ENCODE results near the gene LACTBL1.
A peak's percentile ranks its signal among the peaks of the same experiment; 100 is the strongest.
"Not testable (repeated sequence)": the region's sequence is repeated elsewhere in the genome, so short reads cannot be mapped to it uniquely, and the experiment has no call there.

Gene LACTBL1, protein sequence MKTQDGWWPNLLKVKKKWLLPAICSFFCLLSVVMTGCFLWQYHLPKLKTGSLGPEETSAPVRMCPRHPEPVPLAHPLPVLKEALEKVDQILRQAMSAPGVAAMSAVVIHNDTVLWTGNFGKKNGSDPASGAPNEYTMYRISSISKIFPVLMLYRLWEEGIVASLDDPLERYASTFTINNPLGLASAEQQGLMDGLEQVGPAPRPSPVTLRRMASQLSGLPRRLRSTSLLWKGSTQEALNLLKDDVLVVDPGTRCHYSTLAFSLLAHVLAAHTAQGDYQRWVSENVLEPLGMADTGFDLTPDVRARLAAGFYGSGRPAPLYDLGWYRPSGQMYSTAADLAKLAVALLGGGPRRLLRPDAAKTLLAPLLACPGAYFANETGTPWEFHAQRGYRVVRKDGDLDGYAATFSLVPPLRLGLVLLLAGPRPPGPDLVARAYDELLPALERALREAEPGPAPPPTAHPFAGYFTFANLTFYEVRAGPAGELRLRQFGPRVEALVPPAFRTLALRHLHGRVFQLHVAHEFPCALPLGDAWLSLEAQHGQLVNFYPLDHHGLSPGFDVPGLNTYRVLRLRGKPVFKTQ

DNA sequence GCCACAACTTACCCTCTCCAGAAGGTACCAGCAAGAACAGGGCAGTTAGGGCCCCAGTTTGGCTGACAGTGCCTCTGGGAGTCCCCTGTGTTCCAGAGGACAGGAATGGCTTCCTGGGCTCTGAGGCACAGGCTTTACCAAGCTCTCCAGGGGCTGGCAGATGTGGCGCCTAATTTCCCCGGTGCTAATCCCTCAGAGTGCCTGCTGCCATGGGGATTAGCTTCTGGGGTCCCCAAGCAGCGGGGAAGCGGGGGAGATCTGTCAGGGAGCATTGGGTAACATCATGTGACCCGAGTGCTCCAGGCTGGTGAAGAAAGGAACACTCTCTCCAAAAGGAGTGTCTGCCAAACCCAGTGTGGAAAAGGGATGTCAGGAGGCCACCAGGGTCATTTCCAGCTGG, at the start of gene LACTBL1:
Gene LACTBL1 (minus strand): TSS at position 107 of the 400 bp plus-strand sequence. CDS start 550 bp downstream, outside the sequence.
- DNase-seq: no peak

DNA sequence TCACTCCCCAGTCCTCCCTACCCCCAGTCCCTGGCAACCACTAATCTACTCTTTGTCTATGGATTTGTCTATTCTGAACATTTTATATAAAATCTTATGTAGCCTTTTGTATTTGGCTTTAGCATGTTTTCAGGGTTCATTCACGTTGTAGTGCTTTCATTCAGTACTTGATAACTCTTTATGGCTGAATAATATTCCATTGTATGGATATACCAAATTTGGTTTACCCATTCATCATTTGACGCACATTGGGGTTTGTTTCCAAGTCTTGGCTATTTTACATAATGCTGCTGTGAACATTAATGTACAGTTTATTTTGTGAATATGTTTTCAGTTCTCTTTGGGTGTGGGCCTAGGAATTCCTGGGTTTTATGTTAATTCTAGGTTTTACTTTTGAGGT, 49.2 kb upstream of the LACTBL1 start:
- no peak for DNase-seq

DNA sequence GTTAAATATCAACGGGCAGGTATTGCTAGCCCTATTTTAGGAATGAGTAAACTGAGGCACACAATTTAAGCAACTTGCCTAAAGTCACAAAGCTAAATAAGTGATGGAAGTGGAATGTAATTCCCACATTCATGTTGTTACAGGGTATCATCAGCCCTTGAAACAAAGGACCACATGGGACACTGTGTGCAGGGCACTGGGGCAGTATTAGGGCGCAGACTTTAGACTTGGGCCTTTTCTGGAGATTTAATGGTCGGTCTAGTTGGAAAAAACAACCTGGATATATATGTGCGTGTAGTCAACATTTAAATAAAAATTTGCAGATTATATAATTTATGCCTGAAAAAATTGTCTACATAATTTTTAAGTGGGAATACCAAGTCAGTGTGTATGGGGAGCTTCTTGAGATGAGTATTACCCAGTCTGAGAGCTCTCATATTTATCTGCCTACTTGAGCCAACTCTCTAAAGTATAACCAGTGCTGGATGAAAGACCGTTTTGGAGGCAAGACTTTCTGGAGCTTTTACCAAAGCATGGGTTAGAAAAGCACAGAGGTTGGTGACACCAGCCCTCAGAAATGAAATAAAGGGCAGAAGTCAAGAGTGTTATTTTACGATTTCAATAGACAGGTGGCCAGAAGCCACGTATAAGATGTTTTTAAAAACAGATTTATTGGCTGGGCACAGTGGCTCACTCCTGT, 48.2 kb upstream of the LACTBL1 start:
- DNase-seq: no peak

DNA sequence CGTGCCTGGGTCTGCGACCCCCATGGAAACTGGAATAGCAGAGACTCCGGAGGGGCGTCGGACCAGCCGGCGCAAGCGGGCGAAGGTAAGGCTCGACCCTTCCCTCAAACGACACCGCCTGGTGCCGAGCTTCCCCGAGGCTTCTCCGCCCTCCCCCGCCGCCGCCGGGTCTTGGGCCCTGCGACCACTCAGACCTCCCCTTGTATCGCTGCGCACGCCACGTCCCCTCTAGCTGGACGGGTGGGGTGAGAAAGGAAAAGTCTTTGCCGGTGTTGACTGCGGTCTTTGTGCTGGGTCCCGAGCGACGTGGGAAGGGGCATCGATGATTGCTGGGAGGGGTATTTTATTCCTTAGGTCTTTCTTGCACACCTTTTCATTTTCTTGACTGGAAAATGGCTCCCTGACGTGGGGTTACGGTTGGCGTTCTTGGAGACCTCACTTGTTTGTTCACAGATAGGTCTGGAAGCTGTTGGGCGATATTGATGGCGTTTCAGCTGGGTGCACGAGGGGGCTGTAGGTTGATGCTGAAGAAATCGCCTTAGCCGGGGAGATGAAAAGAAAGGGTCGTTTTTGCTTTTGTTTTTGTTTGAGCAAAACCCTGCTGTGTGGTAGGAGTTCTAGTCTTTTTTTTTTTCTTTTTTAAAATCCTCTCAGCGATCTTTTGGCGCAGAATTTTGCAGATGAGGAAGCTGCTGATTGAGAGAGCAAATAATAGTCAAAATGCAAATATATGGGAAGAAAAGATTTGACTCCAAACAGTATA, 47.4 kb upstream of the LACTBL1 start:
- no peak for DNase-seq

DNA sequence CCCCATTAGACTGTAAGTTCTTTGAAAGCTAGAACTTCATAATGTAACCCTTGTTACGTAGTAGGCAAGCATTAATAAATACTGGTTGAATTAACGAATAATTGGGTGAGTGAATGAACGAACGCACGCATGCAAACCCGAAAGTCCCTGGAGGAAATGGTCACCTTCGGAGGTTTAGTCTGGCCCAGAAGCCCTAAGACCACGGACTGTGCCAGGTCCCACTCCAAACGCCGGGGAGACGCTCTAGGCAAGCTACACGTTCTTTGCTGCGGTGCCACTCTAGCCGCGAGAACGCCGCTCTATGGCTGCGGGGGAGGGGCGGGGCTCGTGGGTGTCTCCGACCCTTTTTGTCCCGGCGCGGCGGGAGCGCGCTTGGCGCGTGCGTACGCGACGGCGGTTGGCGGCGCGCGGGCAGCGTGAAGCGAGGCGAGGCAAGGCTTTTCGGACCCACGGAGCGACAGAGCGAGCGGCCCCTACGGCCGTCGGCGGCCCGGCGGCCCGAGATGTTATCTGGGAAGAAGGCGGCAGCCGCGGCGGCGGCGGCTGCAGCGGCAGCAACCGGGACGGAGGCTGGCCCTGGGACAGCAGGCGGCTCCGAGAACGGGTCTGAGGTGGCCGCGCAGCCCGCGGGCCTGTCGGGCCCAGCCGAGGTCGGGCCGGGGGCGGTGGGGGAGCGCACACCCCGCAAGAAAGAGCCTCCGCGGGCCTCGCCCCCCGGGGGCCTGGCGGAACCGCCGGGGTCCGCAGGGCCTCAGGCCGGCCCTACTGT, 46.6 kb upstream of the LACTBL1 start, which contains the start of gene KDM1A:
Gene KDM1A (plus strand): TSS at position 375 of the 769 bp plus-strand sequence. CDS start 129 bp downstream, at position 504.
- DNase-seq: peak; percentile 89

GRCh38 chr1:23018661-23019093, 46.0 kb upstream of the LACTBL1 start:
- no peak for DNase-seq

DNA sequence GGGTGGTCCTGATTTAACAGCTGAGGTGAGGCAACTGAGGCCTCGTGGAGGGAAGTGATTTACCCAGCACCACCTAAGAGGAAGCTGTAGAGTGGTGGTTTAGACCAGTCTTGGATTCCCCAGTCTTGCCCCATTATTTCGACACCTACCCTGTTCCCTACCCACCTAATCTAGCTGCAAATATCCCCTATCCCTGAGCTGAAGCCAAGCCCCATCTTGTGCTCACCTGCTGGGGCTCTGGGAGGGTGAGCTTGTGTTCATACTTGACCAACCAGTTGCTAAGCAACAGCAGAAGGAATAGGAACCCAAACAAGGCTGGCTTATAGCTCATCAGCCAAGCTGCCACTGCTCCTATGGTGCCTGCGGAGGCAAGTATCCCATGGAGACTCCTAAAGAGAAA, 41.0 kb upstream of the LACTBL1 start:
- DNase-seq: peak; percentile 67

DNA sequence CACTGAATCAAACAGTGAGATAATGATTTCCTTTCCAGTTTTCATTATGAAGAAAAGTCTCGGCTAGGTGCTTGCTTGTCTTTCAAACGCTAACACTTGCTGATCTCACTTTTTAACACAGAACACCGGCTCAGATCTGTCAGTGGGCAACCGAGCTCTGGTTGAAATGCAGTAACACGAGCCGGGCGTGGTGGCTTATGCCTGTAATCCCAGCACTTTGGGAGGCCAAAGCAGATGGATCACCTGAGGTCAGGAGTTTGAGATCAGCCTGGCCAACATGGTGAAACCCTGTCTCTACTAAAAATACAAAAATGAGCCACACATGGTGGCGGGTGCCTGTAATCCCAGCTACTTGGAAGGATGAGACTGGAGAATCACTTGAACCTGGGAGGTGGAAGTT, 37.4 kb upstream of the LACTBL1 start:
- not testable (repeated sequence) for DNase-seq

DNA sequence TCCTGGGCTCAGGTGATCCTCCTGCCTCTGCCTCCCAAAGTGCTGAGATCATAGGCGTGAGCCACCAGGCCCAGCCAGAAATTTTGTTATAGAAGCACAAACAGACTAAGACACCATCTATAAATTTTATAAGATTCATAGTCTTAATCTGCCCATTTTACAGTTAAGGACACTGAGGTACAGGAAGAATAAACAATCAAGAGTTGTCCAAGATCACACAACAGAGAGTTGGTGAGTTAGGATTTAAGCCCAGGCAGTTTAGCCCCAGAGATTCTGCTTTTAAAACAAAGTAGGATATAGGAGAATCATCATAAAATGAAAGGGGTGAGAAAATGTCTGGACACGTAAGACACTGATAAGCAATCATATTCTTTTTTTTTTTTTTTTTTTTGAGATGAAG, 36.2 kb upstream of the LACTBL1 start:
- DNase-seq: no peak

DNA sequence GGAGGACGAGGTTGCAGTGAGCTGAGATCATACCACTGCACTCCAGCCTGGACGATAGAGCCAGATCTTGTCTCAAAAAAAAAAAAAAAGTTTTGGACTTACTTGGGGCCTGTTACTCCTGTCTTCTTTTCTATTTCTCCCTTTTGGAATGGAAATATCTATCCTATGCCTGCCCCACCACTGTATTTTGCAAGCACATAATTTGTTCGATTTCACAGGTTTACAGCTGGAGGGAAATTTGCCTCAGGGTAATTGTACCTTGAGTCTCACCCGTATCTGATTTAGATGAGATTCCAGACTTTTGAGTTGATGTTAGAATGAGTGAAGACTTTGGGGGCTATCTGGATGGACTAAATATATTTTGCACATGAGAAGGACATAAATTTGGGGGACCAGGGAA, 34.4 kb upstream of the LACTBL1 start:
- no peak for DNase-seq

GRCh38 chr1:23004769-23005168, 32.1 kb upstream of the LACTBL1 start:
- not testable (repeated sequence) for DNase-seq

DNA sequence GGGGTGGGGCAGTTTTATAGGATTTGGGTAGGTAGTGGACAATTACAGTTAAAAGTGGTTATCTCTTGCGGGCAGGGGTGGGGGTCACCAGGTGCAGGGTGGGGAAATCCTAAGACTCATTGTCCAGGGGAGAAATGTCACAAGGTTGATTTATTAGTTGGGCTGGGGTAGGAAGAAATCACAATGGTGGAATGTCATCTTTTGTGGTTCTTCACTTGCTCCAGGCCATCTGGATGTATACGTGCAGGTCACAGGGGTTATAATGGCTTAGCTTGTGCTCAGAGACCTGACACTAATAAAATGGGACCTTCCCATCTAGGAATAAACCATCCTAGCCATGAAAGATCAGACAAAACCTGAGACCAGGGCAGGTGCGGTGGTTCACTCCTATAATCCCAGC, 31.4 kb upstream of the LACTBL1 start:
- DNase-seq: no peak

DNA sequence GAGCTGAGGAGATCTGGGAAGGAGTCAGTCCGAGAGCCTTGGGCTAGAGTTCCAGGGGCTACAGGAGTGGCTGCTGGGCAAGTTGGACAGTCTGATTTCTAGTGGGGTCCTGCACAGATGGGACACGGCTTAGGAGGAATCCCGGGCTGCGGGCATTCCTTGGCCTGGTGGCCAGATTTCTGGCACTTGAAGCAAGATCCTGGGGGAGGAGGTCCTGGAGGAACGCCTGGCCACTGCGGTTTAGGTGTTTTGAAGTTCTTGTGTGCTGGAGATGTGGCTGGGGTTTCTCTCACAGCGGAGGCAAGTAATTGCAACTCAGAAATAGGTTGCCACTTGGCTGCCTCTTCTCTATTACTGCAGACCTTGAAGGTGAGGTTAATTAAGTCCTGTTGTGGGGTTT, 29.6 kb upstream of the LACTBL1 start:
- DNase-seq: not testable (repeated sequence)

- DNase-seq: not testable (repeated sequence)
These were observed 27.5 kb upstream of the LACTBL1 start for GRCh38 chr1:23000133-23000532.

- not testable (repeated sequence) for DNase-seq
These were observed 24.9 kb upstream of the LACTBL1 start for GRCh38 chr1:22997528-22997927.

DNA sequence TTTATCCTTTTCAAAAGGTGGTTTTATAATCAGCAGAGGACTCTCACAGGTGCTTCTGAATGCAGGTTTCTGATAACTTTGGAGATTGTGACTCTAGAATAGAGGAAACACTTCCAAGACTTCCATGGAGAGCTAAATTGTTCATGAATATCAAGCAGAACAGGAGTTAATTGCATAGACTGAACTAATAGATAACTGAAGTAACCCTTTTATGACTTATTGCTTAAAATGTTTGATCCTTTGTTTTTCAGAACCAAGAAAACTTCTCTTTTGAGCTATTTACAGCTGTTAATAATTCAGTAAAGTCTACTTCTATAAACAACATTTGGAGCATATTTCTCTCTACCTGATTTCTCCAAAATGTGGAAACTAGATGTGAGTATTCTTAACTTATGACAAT, 23.1 kb upstream of the LACTBL1 start:
- no peak for DNase-seq

- DNase-seq: not testable (repeated sequence)
These were observed 20.6 kb upstream of the LACTBL1 start for GRCh38 chr1:22993220-22993795.

DNA sequence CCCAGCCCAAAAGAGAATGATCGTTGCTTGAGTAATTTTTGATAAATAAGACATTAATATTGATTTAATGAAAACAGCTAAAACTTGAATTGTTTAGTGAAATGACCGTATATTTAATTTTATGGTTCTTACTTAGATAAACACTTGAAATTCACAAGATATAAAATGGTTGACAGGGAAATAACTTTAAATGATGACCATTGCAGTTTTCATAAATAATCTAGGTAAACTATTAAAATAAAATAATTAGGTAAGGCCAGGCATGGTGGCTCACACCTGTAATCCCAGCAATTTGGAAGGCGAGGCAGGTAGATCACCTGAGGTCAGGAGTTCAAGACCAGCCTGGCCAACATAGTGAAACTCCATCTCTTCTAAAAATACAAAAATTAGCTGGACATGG, 19.7 kb upstream of the LACTBL1 start:
- DNase-seq: not testable (repeated sequence)

DNA sequence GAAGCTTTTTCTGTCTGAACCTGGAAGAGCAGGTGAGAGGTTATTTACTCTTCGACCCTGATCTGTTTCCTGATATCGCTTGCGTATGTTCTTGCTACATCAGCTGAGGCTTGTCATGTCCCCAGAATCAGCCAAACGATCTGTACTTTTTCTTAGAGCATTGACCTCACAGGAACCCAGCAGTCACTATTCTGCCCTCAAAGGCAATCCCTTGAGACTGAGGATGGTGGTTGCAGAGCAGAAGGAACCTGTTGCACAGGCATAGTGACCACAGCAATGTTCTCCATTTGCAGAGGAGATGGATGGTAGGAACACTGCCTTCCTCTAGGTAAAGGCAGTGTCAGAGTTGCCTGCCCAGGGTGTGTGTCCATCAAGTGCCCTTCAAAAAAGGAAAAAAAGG, 11.3 kb upstream of the LACTBL1 start:
- no peak for DNase-seq

GRCh38 chr1:22980471-22980790, 7.8 kb upstream of the LACTBL1 start:
- DNase-seq: not testable (repeated sequence)

GRCh38 chr1:22978299-22978698, 5.6 kb upstream of the LACTBL1 start:
- DNase-seq: no peak
